Measurements from ENCODE around the gene SPTSSA. TPM values are rescaled to one million over a fixed set of nuclear protein-coding genes. Genes with fewer than 3 reads are reported as not detected.

The SPTSSA gene
- total RNA-seq, 1 donor from 2014 or later, result 26.6 TPM

DNA sequence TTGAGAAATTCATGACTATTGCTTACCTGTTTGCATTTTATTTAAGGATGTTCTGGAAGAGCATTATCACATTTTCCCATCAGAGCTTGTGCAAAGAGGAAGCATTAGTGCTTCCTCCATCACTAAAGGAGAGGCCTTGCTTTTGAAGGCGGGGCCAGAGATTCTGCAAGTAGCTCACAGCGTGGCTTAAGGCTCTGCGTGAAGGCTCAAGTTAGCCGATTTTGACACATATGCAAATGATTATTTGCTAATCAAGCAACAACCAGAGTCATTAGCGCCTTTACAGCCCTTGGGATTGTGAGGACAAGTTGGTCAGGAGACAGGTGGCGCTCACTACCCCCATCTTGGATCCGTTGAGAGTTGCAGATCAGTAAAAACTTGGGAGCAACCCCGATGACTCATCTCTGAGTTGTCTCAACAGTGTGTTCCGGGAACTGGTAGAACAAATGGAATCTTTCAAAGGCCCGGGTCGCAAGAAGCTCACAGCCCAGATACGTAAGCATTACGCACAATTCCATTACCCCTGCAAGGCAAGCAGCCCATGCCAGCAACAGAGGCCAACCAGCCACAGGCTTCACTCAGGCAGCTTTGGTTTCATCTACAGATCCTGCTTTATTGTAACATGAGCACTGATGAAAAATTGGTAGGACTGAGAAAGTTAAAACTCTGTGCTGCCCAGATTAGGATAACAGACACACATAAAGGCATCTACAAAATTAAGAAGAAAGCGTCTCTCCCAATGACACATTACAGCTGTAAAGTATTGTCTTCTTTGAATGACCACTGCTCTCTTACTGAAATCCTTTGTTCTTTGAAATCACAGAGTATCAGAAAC is 34.9 kb upstream of the SPTSSA start:
- peak; percentile 54 for FAIRE-seq
- peak overlapping the region; percentile 97 for H3K27ac ChIP-seq (ENCODE audit: low read depth, low read length)

DNA sequence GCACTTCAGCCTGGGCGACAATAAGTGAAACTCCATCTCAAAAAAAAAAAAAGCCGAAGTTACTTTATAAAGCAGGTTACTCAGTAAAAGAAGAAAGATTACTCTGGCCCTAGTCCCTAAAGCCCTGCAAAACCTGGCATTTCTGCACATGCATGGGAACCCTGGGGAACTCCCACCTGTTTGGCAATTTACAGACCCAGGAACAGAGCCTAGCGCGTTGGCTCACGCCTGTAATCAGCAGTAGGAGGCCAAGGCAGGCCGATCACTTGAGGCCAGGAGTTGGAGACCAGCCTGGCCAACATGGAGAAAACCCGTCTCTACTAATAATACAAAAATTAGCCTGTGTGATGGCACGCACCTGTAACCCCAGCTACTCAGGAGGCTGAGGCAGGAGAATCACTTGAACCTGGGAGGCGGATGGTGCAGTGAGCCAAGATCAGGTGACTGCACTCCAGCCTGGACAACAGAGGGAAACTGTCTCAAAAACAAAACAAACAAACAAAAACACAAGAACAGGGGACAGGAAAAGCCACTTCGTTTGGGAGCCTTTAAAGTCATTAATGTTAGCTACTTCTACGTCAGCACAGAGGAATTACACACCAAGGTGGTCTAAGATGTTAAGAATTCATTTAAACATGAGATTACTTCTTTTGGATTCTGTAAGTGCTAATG is 34.1 kb upstream of the SPTSSA start:
- Histone ChIP-seq H3K27me3 (ENCODE audit: insufficient read depth, low read length) (no peaks in the 10 kb centered on the region), H3K4me3 (ENCODE audit: insufficient read depth, low read depth, low read length) (no peak overlapping the region), H2AFZ (ENCODE audit: low read depth, low read length) (peak overlapping the region; percentile 81), H3K9ac (ENCODE audit: low read length) (no peak overlapping the region), H4K20me1 (ENCODE audit: insufficient read depth, low read length) (no peaks in the 10 kb centered on the region), H3K27ac (ENCODE audit: low read depth, low read length) (peak overlapping the region; percentile 97), H3K9me3 (ENCODE audit: insufficient read depth, low read depth, low read length) (no peaks in the 10 kb centered on the region), H3K4me1 (ENCODE audit: insufficient read depth, low read length) (peaks cover 16% of the 10 kb centered on the region), H3K36me3 (ENCODE audit: insufficient read depth, low read length) (no peaks in the 10 kb centered on the region), H3K79me2 (ENCODE audit: insufficient read depth, low read length) (no peaks in the 10 kb centered on the region), H3K4me2 (ENCODE audit: low read length) (peak overlapping the region; percentile 63)
- Mint-ChIP-seq H3K9me3 (ENCODE audit: unreplicated experiment) (no peaks in the 10 kb centered on the region), H3K27ac (ENCODE audit: unreplicated experiment) (peak overlapping the region; percentile 99), H3K4me1 (ENCODE audit: low read depth, unreplicated experiment) (peaks cover 14% of the 10 kb centered on the region), H3K4me3 (ENCODE audit: unreplicated experiment) (no peak overlapping the region), H3K36me3 (ENCODE audit: low read depth, unreplicated experiment) (no peaks in the 10 kb centered on the region), H3K27me3 (ENCODE audit: low read depth, unreplicated experiment) (no peaks in the 10 kb centered on the region)
- TF ChIP-seq, protein P1, sequence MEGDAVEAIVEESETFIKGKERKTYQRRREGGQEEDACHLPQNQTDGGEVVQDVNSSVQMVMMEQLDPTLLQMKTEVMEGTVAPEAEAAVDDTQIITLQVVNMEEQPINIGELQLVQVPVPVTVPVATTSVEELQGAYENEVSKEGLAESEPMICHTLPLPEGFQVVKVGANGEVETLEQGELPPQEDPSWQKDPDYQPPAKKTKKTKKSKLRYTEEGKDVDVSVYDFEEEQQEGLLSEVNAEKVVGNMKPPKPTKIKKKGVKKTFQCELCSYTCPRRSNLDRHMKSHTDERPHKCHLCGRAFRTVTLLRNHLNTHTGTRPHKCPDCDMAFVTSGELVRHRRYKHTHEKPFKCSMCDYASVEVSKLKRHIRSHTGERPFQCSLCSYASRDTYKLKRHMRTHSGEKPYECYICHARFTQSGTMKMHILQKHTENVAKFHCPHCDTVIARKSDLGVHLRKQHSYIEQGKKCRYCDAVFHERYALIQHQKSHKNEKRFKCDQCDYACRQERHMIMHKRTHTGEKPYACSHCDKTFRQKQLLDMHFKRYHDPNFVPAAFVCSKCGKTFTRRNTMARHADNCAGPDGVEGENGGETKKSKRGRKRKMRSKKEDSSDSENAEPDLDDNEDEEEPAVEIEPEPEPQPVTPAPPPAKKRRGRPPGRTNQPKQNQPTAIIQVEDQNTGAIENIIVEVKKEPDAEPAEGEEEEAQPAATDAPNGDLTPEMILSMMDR (IDR thresholded peaks at IDR 0.05; ENCODE audit: insufficient read depth, low read depth, low read length), result no peak
- TF ChIP-seq EZH2 (IDR thresholded peaks at IDR 0.05; ENCODE audit: insufficient read depth, low read length), result no peak
- FAIRE-seq, result no peak
- peak; percentile 7 for DNase-seq (ENCODE audit: low read depth)

More for the DNA sequence above, 34.9 kb upstream of the SPTSSA start:
- H3K79me2 ChIP-seq (ENCODE audit: insufficient read depth, low read length), result no peaks in the 10 kb centered on the region
- peaks cover 18% of the 10 kb centered on the region for H3K4me1 ChIP-seq (ENCODE audit: insufficient read depth, low read length)
- Mint-ChIP-seq H3K27me3 (ENCODE audit: low read depth, unreplicated experiment) (no peaks in the 10 kb centered on the region), H3K27ac (ENCODE audit: unreplicated experiment) (peak overlapping the region; percentile 99), H3K4me1 (ENCODE audit: low read depth, unreplicated experiment) (peaks cover 17% of the 10 kb centered on the region), H3K4me3 (ENCODE audit: unreplicated experiment) (peak overlapping the region; percentile 27), H3K9me3 (ENCODE audit: unreplicated experiment) (no peaks in the 10 kb centered on the region), H3K36me3 (ENCODE audit: low read depth, unreplicated experiment) (no peaks in the 10 kb centered on the region)
- no peaks in the 10 kb centered on the region for H3K9me3 ChIP-seq (ENCODE audit: insufficient read depth, low read depth, low read length)
- TF ChIP-seq EZH2 (IDR thresholded peaks at IDR 0.05; ENCODE audit: insufficient read depth, low read length), result no peak
- TF ChIP-seq, protein P1 (IDR thresholded peaks at IDR 0.05; ENCODE audit: insufficient read depth, low read depth, low read length), result peak; percentile 18
- no peaks in the 10 kb centered on the region for H3K27me3 ChIP-seq (ENCODE audit: insufficient read depth, low read length)
- no peaks in the 10 kb centered on the region for H3K36me3 ChIP-seq (ENCODE audit: insufficient read depth, low read length)
- DNase-seq (ENCODE audit: low read depth), result peak; percentile 100
- H4K20me1 ChIP-seq (ENCODE audit: insufficient read depth, low read length), result no peaks in the 10 kb centered on the region
- H3K4me3 ChIP-seq (ENCODE audit: insufficient read depth, low read depth, low read length), result peak overlapping the region; percentile 12
- peak overlapping the region; percentile 81 for H2AFZ ChIP-seq (ENCODE audit: low read depth, low read length)
- peak overlapping the region; percentile 63 for H3K4me2 ChIP-seq (ENCODE audit: low read length)
- peak overlapping the region; percentile 82 for H3K9ac ChIP-seq (ENCODE audit: low read length)

Data from astrocyte (in vitro differentiated cells and primary cell).